SK-N-SH (cell line): Measurements from ENCODE around the gene ARHGAP8.

Source experiments
- CTCF ChIP-seq: fragments of 200-600 bp; sonication (generic); IDR thresholded peaks from 2 replicates; pipeline ENCODE4 v1.6.1; 2017; ENCODE audit warnings: antibody characterized with exemption, mild to moderate bottlenecking, moderate library complexity
- EZH2phosphoT487 ChIP-seq: fragments of 200-600 bp; sonication (generic); IDR thresholded peaks from 2 replicates; pipeline ENCODE4 v1.6.1; 2017; ENCODE audit warnings: low read depth, mixed run types, mild to moderate bottlenecking, antibody characterized with exemption, moderate library complexity, borderline replicate concordance
- FOSL2 ChIP-seq: IDR thresholded peaks from 2 replicates; pipeline ENCODE4 v1.4.0; 2012; ENCODE audit warnings: low read depth, mild to moderate bottlenecking, moderate library complexity, borderline replicate concordance
- FOXM1 ChIP-seq: IDR thresholded peaks from 2 replicates; pipeline ENCODE4 v1.4.0; 2012; ENCODE audit warnings: low read depth, mild to moderate bottlenecking
- GATA2 ChIP-seq: sonication (generic); formaldehyde crosslinking; IDR thresholded peaks from 2 replicates; pipeline ENCODE4 v1.5.0; 2020; ENCODE audit warnings: mild to moderate bottlenecking, missing genetic modification reagents
- POLR2AphosphoS5 ChIP-seq: IDR thresholded peaks from 2 replicates; pipeline ENCODE4 v1.6.1; 2012; ENCODE audit warnings: low read depth, low read length
- TAF1 ChIP-seq: IDR thresholded peaks from 2 replicates; pipeline ENCODE4 v1.6.1; 2012; ENCODE audit warnings: low read depth, mild to moderate bottlenecking, low read length, moderate library complexity, borderline replicate concordance
- USF2 ChIP-seq: fragments of 150-350 bp; IDR thresholded peaks from 2 replicates; pipeline ENCODE4 v1.6.1; 2017; ENCODE audit warnings: antibody characterized with exemption, low read length, low read depth, borderline replicate concordance
- YY1 ChIP-seq: IDR thresholded peaks from 2 replicates; pipeline ENCODE4 v1.4.0; 2012; ENCODE audit warnings: low read depth, mild to moderate bottlenecking
- ZBTB33 ChIP-seq: IDR thresholded peaks from 2 replicates; pipeline ENCODE4 v1.4.0; 2012; ENCODE audit warnings: low read depth, borderline replicate concordance

DNA sequence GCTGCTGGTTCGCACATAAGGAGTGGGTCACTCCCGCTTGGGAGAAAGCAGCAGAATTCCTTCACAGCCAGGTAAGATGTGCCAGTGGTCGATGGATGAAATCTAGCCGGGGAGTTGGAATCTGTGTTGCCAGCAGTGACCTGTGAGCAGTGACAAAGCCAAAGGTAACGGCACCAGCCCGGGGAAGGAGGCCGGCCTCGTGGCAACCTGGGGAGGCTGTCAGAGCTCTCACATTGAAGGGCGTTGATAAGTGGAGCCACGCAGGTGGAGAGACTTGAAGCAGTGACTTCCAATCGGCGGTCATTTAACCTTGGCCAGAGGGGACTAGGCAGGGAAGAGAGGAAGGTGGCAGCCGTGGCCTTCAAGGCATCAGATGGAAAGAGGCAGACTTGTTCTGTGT lies 58.8 kb downstream of the ARHGAP8 start:
- TF ChIP-seq CTCF (no peak), FOXM1 (no peak), TAF1 (no peak), EZH2phosphoT487 (no peak), POLR2AphosphoS5 (no peak), YY1 (no peak), USF2 (no peak), FOSL2 (no peak), ZBTB33 (no peak), GATA2 (CRISPR knock-in tag) (no peak)
